Upper lobe of right lung (tissue), 1 donor: ENCODE data around the gene PPY. TPM values are rescaled to one million over a fixed set of nuclear protein-coding genes. Genes with fewer than 3 reads are reported as not detected.

Experiments used
- total RNA-seq: library from RNA; stranded (reverse); fragmentation: NEBNext Ultra II Directional; extraction: Animal tissue kit (Norgen Biotek cat#: 25700); gene quantifications from one replicate; pipeline ENCODE4 v1.2.1, GENCODE V29; 2021
- donor health status: DM: no; HTN: yes; CAD: no; lungs with severe emphysema.

Gene PPY
- total RNA-seq, 1 donor from 2014 or later = not detected

Other genes with a start within 250 kb of the PPY start
- gene SOST, start 183.7 kb downstream of the PPY start, total RNA-seq = not detected
- 100.0 TPM for gene DUSP3, start 163.5 kb downstream of the PPY start, total RNA-seq
- gene CFAP97D1, start 162.0 kb downstream of the PPY start, total RNA-seq = not detected
- gene MPP3, start 109.3 kb downstream of the PPY start, total RNA-seq = 28.6 TPM
- 0.81 TPM for gene CD300LG, start 95.3 kb downstream of the PPY start, total RNA-seq
- 0.49 TPM for gene MPP2, start 34.9 kb downstream of the PPY start, total RNA-seq
- gene PYY, start 11.5 kb upstream of the PPY start, total RNA-seq = not detected
- gene NAGS, start 62.1 kb upstream of the PPY start, total RNA-seq = 7.1 TPM
- gene TMEM101, start 72.5 kb upstream of the PPY start, total RNA-seq = 27.4 TPM
- 39.8 TPM for gene LSM12, start 124.2 kb upstream of the PPY start, total RNA-seq
- gene G6PC3, start 128.3 kb upstream of the PPY start, total RNA-seq = 39.7 TPM
- gene HDAC5, start 181.2 kb upstream of the PPY start, total RNA-seq = 55.3 TPM
- 0.35 TPM for gene HROB, start 199.5 kb upstream of the PPY start, total RNA-seq
- not detected for gene ASB16, start 228.2 kb upstream of the PPY start, total RNA-seq
- gene TMUB2, start 244.5 kb upstream of the PPY start, total RNA-seq = 38.8 TPM